Skeletal muscle cell (primary cell): Measurements from ENCODE around the gene ZIC2.

Source experiments
- DNase-seq: peaks from one replicate; pipeline ENCODE4 v3.0.0-alpha.2; 2010; ENCODE audit warnings: low read depth
- H3K4me3 ChIP-seq: 2 replicates; pipeline ENCODE4 v1.5.1; 2011; ENCODE audit warnings: low read depth, mild to moderate bottlenecking, control low read depth, low read length, moderate library complexity

Gene ZIC2

DNA sequence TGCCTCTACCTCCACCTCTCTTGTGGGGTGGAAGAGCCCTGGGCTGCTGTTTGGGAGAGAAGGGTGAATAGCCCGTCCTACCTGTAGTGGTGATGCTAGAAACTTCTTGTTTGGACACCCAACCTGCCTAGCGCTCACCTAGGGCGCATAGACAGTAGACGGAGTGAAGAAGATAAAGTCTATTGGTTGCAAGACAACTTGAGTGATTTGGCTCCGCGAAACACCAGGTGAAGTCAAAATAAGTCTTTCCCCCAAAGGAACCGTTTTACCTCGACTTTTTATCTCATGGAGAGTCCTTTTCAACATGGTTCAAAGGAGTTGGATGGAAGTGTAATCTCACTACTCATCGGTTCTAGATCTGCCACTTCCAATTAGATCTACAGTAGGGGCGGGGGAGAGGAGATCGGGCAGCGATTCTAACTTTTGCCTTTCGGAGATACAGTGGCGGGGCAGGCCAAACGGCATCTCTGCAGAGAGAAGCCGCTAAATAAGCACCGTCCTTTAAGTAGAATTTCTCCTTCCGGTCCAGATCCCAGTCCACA lies 9.3 kb upstream of the ZIC2 start:
- no peak for DNase-seq
- H3K4me3 ChIP-seq = no peak overlapping the region

DNA sequence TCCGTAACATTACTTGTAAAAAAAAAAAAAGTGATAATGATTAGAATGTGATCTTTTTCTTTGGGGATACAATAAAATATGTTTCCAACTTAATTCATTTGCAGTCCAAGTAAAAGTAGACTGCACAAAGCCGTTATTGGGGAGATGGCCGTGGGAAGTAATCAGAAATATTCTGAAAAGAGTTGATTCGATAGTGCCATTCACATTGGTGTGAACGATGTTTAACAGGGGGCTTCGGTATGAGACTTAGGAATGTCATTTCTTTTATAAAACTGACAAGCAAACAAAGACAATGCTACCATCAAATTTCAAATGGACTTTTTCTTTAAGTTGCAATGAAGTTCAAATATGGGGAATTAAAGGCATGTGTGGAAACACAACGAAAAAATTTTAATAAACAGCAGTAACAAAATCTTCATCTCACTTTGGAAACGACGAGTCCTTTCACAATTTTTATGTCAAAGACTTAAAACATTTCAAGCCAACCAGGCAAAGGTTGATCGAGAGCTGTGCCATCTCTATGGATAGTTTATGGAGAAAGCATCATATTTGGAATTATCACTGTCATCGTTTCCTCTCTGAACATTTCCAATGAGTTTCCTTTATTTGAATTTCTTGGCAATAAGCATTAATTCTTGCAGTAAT lies 8.3 kb upstream of the ZIC2 start:
- no peak for DNase-seq
- no peak overlapping the region for H3K4me3 ChIP-seq

DNA sequence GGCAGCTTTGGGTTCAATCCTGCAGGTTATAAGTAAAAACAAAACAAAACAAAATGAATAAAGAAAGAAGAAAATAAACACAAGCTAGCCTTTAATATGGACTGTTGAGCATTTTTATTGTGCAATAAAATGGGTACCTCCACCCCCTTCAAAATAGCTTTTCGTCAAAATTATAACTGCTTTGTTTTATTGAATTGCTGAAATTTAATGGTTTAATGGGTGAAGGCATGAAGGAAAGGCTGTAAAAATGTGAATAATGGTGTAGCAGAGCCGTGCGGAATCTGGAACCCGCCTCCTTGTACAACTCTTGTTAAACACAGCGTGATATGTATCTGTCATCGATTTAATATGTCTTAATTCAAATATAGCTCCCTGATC lies 7.8 kb upstream of the ZIC2 start:
- no peak for DNase-seq
- no peak overlapping the region for H3K4me3 ChIP-seq

DNA sequence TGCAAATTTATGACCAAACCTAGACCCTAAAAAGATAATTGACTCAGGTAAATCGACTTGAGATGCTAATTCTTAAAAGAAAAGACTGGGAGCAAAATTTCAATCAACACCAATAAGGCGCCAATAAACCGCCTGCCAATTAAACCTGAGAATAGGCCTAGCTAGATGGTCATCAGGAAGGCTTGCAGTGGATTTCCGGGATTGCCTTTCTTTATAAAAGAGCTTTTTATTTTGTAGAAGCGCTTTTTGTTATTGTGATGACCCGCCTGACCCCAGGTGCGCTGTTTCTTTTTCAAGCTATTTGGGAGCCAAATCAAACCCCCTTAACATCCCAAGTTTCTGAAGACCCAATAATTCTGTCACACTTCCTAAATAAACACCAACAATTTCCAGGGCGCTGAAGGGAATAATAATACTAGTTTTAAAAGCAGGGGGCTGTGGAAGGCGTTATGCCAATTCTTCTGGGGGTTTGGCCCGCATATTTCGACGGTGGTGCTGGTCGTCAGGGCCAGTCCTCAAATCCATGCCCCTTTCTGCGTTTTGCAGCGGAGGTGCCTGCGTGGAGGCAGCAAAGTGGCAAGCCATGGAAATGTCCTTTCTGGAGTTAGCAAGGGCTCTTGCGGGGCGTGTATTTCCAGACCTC lies 7.2 kb upstream of the ZIC2 start:
- DNase-seq = no peak
- no peak overlapping the region for H3K4me3 ChIP-seq

DNA sequence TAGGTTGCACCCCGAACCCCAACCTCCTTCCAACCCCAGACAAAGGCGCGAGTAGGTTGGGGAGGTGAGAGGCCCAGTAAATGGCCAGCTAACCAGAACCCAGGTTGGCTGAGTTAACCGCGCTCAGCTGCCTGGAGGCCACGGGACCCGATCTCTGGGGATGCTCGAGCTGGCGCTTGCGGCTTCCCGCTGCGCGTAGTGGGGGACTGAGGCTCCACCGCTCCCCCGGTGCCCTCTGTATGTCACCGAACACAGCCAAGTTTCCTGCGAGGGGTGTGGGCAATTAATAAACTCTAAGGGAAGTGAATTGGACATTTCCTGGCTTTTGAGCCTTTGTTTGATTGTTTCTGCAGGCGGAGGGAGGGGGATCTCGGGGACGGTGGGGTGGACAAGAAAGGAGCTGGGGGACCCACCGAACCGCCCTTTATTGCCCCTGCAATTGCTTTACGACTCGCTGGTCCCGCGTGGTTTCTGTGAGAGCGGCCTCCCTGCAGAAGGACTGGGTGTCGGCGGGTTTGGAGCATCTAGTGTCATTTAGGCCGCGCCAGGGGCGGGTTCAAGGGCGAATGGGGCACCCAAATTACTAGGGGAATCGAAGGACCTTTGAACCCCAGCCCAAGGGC lies 6.5 kb upstream of the ZIC2 start:
- no peak for DNase-seq
- H3K4me3 ChIP-seq = no peak overlapping the region

DNA sequence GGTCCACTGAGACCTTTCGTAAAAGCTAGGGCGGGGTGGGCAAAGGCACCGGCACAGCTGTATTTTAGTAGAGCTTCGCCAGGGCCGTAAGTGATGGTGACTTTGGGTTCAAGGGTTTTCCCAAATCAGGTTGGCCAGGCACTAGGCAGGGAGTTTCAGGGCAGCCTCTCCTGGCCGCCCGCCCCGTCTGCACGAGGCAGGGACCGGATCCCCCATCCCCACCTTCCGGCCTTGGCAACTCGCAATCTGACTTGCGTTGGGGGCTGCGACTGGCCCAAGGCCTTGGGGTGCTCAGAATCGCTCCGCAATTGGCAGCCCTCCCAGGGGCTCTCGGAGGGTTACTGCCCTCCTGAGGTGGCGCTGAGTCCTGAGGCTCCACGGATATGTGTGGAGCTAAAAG lies 6.0 kb upstream of the ZIC2 start:
- no peak overlapping the region for H3K4me3 ChIP-seq
- DNase-seq = no peak

DNA sequence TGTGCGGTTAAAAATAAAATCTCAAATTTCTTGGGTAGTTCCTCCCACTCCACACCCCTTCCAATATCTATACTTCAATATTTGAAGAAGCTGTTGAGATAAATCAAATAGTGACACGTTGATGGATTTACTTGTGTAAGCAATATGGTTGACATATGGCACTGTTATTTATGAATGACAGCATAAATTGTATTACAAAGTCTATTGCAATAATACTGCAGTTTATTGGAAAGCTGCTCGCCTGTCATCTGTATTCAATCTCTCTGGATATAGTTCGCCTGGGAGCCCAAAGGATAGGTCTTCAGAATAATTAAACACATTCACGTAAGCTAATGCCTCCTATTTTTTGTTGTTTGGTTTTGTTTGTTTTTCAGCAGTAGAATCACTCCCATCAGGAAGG lies 5.0 kb upstream of the ZIC2 start:
- no peak for DNase-seq
- H3K4me3 ChIP-seq = no peak overlapping the region

DNA sequence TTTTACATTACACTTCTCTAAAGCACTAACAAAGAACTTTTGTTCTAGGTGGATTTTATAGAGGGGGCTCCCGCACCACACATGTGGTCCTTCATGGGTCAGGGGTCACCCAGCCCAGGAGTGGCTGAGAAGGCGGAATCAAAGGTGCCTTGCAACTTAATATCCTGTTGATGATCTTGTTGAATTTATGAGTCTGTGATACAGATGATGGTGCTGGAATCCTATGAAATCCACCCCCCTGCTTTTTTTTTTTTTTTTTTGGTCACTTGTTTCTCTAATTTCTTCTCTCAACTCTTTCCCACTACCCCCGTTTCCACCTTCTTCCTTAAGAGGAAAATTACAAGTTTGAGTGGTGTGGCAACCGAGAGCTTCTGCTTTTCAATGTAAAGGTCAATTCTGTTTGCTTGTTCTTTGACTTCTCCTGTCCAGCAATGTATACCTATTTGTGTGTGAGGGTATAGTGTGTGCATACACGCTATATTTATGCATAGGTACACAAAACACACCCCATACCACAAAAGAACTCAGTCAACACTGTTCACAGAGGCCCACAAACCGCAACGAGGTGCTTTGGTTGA lies 4.2 kb upstream of the ZIC2 start:
- no peak for DNase-seq
- no peak overlapping the region for H3K4me3 ChIP-seq

DNA sequence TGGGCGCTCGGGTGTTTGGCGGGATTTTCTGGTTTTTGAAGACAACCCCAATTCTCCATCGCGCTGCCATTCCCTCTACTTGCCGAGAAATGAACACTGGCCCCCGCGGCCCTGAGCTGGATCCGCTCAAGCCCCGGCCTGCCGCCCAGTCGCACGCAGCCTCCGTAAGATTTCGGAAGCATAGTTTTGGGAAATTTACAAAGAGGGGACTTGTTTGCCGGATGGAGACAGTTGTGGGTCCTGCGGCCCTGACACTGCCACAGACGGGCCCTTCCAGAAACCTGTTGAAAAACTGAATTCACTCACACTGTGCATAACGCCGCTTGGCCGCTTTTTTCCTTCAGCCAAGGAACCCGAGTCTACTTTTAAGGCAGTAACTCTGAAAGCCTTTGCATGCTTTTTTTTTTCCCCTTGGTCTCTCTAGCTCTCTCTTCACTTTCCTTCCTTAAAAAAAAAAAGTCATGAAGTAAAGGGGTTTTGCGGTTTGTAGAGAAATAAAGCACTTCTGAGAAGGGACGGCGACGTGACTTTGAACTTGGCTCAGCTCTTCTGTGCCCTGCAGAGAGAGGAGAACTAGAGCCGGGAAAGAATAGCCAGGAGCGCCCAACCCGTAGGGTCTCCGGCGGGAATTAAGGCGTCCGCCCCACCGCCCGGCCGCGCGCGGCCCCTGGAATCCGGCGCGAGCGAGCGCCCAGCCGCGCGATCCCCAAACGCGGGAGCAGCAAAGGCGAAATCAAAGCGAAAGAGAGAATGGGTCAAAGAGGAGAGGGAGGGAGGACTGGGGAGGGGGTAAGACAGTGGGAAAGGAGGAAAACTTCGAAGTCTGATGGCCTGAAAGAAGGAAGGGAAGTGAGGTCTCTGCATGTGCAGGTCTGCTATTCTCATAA lies 3.4 kb upstream of the ZIC2 start:
- no peak for DNase-seq
- H3K4me3 ChIP-seq = no peak overlapping the region

DNA sequence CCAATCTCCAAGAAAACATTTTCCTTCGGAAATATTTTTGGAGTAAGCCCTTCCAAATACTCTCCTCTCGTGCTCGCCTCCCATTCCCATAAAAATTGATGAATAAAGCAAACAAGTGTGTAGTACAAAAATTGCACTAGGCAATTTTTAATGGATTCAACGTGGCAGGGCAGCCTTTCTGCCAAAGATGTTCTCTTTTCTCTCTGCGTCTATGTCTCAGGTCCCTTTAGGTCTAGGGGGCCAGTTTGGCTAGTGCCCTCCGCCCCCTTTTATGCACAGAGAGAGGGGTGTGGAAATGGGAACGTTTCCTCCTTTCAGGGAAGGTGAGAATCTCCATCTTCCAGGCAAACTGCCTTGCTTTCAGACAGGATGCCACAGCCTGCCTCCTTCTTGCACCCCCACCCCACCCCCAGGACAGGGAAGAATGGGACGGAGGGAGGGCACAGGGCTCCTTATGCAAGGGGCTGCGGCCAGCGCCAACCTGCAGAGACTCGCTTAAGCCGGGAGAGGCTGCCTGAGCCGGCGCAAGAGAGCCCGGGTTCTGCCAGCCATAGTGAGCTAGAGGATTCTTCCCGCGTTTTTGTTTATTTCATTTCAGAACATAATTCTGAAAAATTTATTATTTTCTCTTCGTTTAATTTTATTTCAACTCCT lies 2.7 kb upstream of the ZIC2 start:
- no peak overlapping the region for H3K4me3 ChIP-seq
- no peak for DNase-seq

DNA sequence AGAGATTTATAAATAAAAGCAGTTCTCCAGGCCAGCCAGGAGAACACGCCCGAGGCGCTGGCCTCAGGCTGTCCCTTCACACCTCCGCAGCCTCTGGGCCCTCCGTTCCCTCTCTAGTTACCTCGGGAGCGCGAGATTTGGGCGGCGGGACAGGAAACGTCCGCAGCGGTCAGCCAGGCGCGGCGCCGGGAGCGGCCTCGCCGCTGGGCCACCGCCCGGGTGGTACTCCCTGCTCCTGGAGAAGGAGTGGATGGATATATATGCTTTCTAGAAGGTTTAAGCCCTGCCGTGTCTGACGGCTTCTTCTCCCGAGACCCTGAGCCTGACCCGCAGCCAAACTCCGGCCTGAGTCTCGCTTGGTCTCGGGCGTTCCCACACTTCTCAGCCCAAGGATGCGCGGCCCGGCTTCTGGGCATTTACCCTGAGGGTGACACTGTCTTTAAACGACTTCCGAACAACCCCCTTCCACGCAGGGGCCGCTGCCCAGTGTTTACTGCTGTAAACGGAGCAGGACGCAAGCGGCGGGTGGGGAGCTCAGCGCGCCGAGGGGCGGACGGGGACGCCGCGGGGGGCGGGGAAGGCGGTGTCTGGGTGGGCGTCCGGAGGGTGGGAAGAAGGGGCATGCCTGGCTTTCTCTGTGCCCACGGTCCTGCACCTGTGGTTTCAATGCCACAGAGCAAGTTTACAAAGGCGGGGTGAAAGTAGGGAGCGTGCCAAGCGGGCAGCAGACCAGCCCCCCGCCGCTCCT lies 2.0 kb upstream of the ZIC2 start:
- no peak for DNase-seq
- peak overlapping the region; percentile 28 for H3K4me3 ChIP-seq

DNA sequence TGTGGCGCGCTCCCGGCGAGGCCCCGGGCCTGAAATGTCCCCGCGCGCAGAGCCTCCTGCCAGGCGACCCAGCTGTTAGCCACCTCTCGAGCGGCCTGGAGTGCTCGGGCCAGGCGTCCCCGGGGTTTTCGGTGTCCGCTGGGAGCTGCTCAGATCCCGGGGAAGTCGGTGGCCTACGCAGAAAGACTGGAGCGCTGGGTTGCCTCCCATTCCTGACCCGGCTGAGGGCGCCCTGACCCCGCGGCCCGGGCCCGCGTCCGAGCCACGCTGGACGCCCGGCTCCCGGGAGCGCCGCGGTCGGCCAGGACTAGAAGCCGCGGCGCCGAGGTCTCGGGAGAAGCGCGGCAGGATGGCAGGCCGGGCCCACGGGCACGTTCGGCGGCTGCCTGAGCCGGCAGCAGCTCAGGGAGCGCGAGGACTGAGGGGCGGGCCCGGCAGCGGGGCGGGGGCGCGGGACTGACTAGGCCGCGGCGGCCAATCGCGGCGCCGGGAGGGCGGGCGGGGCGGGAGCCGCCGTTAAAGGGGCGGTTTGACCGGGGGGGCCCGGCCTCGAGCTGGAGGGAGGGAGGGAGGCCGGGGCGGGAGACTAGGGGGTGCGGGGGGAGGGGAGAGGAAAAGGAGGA lies 1.3 kb upstream of the ZIC2 start:
- DNase-seq = peak; percentile 6

DNA sequence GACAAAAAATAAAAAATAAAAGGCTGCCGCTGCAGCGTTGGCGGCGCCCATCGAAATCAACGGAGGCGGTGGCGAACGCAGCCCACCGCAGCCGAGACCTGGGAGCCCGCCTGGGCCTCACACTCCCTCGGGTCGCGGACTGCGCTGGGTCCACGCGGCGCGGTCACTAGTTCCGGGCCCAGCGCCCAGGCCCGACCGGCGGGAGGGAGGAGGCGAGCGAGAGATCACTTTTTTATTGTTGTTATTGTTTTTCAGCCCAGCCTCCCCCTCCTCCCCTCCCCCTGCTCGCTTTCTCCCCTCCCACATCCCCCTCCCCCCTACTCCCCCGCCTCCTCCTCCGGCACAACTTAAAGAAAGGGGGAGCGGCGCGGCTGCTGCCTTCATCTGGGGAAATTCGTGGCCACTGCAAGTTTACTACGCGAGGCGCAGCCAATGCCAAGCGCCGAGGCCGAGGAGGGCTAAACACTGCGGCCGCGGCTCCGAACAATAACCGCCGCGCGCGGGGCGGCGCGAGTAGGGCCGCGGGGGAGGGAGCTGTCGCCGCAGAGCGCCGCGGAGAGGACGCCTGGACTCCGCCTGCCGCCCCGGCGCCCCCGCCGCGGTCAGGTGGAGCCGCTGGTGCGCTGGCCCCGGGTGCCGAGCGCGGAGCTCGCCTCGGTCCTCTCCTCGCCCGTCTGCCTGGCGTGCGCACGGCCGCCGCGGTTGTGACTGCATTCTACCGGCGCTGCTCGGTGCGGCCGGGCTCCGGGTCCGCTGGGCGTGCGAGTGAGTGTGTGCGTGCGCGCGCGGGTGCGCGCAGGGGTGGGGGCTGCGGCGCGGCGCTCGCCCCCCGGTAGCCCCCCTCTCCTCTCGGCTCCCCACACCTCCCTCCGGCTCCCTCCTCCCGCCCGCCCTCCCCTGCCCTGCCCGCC lies 505 bp upstream of the ZIC2 start:
- H3K4me3 ChIP-seq = peak overlapping the region; percentile 43
- DNase-seq = no peak

More for the DNA sequence above, 1.3 kb upstream of the ZIC2 start:
- H3K4me3 ChIP-seq = peak overlapping the region; percentile 43

DNA sequence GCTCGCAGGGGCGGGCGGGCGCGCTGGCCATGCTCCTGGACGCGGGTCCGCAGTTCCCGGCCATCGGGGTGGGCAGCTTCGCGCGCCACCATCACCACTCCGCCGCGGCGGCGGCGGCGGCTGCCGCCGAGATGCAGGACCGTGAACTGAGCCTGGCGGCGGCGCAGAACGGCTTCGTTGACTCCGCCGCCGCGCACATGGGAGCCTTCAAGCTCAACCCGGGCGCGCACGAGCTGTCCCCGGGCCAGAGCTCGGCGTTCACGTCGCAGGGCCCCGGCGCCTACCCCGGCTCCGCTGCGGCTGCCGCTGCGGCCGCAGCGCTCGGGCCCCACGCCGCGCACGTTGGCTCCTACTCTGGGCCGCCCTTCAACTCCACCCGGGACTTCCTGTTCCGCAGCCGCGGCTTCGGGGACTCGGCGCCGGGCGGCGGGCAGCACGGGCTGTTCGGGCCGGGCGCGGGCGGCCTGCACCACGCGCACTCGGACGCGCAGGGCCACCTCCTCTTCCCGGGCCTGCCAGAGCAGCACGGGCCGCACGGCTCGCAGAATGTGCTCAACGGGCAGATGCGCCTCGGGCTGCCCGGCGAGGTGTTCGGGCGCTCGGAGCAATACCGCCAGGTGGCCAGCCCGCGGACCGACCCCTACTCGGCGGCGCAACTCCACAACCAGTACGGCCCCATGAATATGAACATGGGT lies 599 bp downstream of the ZIC2 start:
- no peak overlapping the region for H3K4me3 ChIP-seq
- DNase-seq = no peak

DNA sequence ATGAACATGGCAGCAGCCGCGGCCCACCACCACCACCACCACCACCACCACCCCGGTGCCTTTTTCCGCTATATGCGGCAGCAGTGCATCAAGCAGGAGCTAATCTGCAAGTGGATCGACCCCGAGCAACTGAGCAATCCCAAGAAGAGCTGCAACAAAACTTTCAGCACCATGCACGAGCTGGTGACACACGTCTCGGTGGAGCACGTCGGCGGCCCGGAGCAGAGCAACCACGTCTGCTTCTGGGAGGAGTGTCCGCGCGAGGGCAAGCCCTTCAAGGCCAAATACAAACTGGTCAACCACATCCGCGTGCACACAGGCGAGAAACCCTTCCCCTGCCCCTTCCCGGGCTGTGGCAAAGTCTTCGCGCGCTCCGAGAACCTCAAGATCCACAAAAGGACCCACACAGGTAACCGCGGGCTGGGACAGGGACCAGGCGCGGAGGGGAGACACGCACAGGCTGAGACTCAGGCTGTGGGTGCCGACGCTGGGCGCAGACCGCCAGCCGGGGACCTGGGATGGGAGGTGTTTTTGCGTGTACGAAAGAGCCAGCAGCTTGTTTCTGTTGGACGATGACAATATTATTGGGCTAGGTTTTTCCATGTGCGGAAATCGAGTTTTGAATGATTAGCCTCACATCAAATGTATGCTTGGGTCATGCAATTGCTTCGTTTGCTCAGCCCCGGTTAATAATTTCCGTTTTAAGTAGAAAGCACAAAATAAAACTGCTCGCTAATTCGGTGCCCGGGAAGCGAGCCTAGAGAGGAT lies 1.3 kb downstream of the ZIC2 start:
- H3K4me3 ChIP-seq = no peak overlapping the region
- no peak for DNase-seq
